ENCODE results near the gene ACY1. TPM values are rescaled to one million over a fixed set of nuclear protein-coding genes. Genes with fewer than 3 reads are reported as not detected.

Gene ACY1
- total and polyA plus RNA-seq, 2 donors (not counting 3 experiments of a cell fraction or from before 2014, with no cell fraction given) = 13.4 to 32.9 TPM

GRCh38 chr3:52036222-52036694 lies 52.9 kb downstream of the ACY1 start:
- no peak overlapping the region for H2AFZ ChIP-seq (ENCODE audit: low read depth, low read length)
- no peaks in the 10 kb centered on the region for H3K9me1 ChIP-seq (replicated peaks; ENCODE audit: control insufficient read depth, extremely low read depth, insufficient read depth, low read length)
- H3K9ac ChIP-seq (replicated peaks; ENCODE audit: extremely low read depth, insufficient read depth, low read length) = no peak overlapping the region
- dilution Hi-C loops (cut with MboI; ENCODE audit: extremely low pct_ligation_motif_present, low sequenced_read_pairs) = no loop called here
- H3K4me3 ChIP-seq (replicated peaks in 1 of 3; ENCODE audit: insufficient read depth in 1 of 3, low read depth in 1 of 3, low read length in 3 of 3) = no peak overlapping the region
- ChIA-PET POLR2A (no interaction called here), CTCF (interaction anchor here (0.7 to 5.8 kb wide), 7 partner anchors 10 to 109 kb away, joined by 3 to 43 read pairs (median 6); partner anchors contain the start of gene DUSP7)
- FAIRE-seq = no peak
- no peaks in the 10 kb centered on the region for H3K36me3 ChIP-seq (ENCODE audit: control insufficient read depth in 2 of 2, extremely low read depth in 1 of 2, insufficient read depth in 2 of 2, low read length in 2 of 2)
- no peak for DNase-seq (ENCODE audit: low read depth, low spot score)
- H3K4me2 ChIP-seq (ENCODE audit: insufficient read depth, low read length) = no peak overlapping the region
- H4K20me1 ChIP-seq (replicated peaks; ENCODE audit: control insufficient read depth, extremely low read depth, insufficient read depth, low read length) = no peaks in the 10 kb centered on the region
- no peaks in the 10 kb centered on the region for H3K4me1 ChIP-seq (ENCODE audit: control insufficient read depth, extremely low read depth, insufficient read depth, low read length)
- BruUV-seq (replicated peaks) = no TSS peak
- no peak overlapping the region for H3K27ac ChIP-seq (ENCODE audit: insufficient read depth, low read depth, low read length)
- H3K79me2 ChIP-seq (ENCODE audit: control insufficient read depth, insufficient read depth, low read length) = no peaks in the 10 kb centered on the region
- TF ChIP-seq GATA2 (IDR thresholded peaks at IDR 0.05; ENCODE audit: insufficient read depth, insufficient read length, low read depth, low read length) (no peak), FOS (IDR thresholded peaks at IDR 0.05; ENCODE audit: borderline replicate concordance, insufficient read depth, low read length) (no peak), MAX (IDR thresholded peaks at IDR 0.05; ENCODE audit: insufficient read depth, insufficient read length) (no peak), EZH2 (IDR thresholded peaks at IDR 0.05; ENCODE audit: borderline replicate concordance, low read depth, low read length, severe bottlenecking) (no peak), POLR2AphosphoS5 (IDR thresholded peaks at IDR 0.05; ENCODE audit: insufficient read depth, low read depth, low read length) (no peak), POLR2A (IDR thresholded peaks at IDR 0.05; ENCODE audit: low read depth, low read length) (no peak), JUN (IDR thresholded peaks at IDR 0.05; ENCODE audit: borderline replicate concordance, insufficient read depth, insufficient read length, low read depth) (no peak), CTCF (IDR thresholded peaks at IDR 0.05; ENCODE audit: extremely low read depth in 1 of 2, insufficient read depth in 1 of 2, low read depth in 1 of 2, low read length in 2 of 2) (no peak), MYC (IDR thresholded peaks at IDR 0.05; ENCODE audit: low read depth, low read length) (no peak)
- intact Hi-C loops (cut with micrococcal nuclease) = no loop called here
- H3K27me3 ChIP-seq (ENCODE audit: control insufficient read depth in 2 of 2, insufficient read depth in 2 of 2, low read length in 2 of 2) = no peaks in the 10 kb centered on the region
- H3K9me3 ChIP-seq (replicated peaks; ENCODE audit: control insufficient read depth, insufficient read depth, low read length) = no peaks in the 10 kb centered on the region

Data from endothelial cell of umbilical vein (primary cell).